B cell (primary cell): Measurements from ENCODE around the gene HTR6. TPM values are rescaled to one million over a fixed set of nuclear protein-coding genes. Genes with fewer than 3 reads are reported as not detected.

Experiments
- ATAC-seq: fragments of 200-7000 bp; cut with Tn5 transposase; one replicate; pipeline ENCODE4 v1.10.0; 2021; ENCODE audit warnings: low read depth, mild to moderate bottlenecking, moderate number of reproducible peaks, moderate library complexity
- CTCF ChIA-PET: fragments of 350-600 bp; sonication (Branson Sonifier 250); formaldehyde crosslinking; loops from one replicate; lab custom pipeline; 2021; ENCODE audit warnings: antibody characterized with exemption, inconsistent platforms; lab: Charles Lee
- POLR2A ChIA-PET: fragments of 350-600 bp; sonication (Branson Sonifier 250); formaldehyde crosslinking; loops from one replicate; lab custom pipeline; 2021; ENCODE audit warnings: antibody characterized with exemption; lab: Charles Lee
- DNase-seq: peaks from one replicate; pipeline ENCODE4 v3.0.0; 2013
- H2AFZ ChIP-seq: 2 replicates; pipeline ENCODE4 v1.6.1; 2012; ENCODE audit warnings: mild to moderate bottlenecking, low read depth, low read length; ENCODE audit not compliant: insufficient read depth, poor library complexity, severe bottlenecking
- H3K27ac ChIP-seq, 2 donors: 1 replicate in 1 of 2; 2 replicates in 1 of 2; pipeline ENCODE4 v1.5.1; 2012 to 2013; ENCODE audit warnings: low read length in 2 of 2, mild to moderate bottlenecking in 2 of 2, moderate library complexity in 1 of 2
- H3K27me3 ChIP-seq, 4 experiments: fragments of 200-600 bp in 1 of 4; sonication (generic) in 1 of 4; replicated peaks in 1 of 4; 1 replicate in 2 of 4; 2 replicates in 2 of 4; pipeline versions ENCODE4 v1.6.1 to v1.7.0; 2013 to 2016; ENCODE audit warnings: low read length in 3 of 4, mild to moderate bottlenecking in 2 of 4, mixed read lengths in 1 of 4, moderate library complexity in 1 of 4; ENCODE audit not compliant: insufficient read depth in 4 of 4, control insufficient read depth in 3 of 4; ENCODE audit errors: control extremely low read depth in 1 of 4
- H3K36me3 ChIP-seq, 2 experiments: replicated peaks in 1 of 2; 1 replicate in 1 of 2; 2 replicates in 1 of 2; pipeline versions ENCODE4 v1.6.1 to v1.7.1; 2013; ENCODE audit warnings: low read length in 1 of 2; ENCODE audit not compliant: insufficient read depth in 2 of 2, control insufficient read depth in 1 of 2; ENCODE audit errors: control extremely low read depth in 1 of 2, extremely low read depth in 1 of 2
- H3K4me1 ChIP-seq, 2 donors: fragments of 200-600 bp in 1 of 2; sonication (generic) in 1 of 2; 1 replicate in 1 of 2; 2 replicates in 1 of 2; pipeline versions ENCODE4 v1.5.1 to v1.6.1; 2013 to 2017; ENCODE audit warnings: low read length in 2 of 2; ENCODE audit not compliant: control insufficient read depth in 2 of 2, insufficient read depth in 2 of 2
- H3K4me2 ChIP-seq: replicated peaks from 2 replicates; pipeline ENCODE3; 2012; ENCODE audit warnings: mild to moderate bottlenecking, low read depth, low read length; ENCODE audit not compliant: poor library complexity, severe bottlenecking
- H3K4me3 ChIP-seq, 5 experiments: fragments of 200-600 bp in 1 of 5; sonication (generic) in 1 of 5; 1 replicate in 3 of 5; 2 replicates in 2 of 5; pipeline versions ENCODE4 v1.5.1 to v1.7.0; 2011 to 2016; ENCODE audit warnings: low read length in 4 of 5, mild to moderate bottlenecking in 4 of 5, low read depth in 2 of 5, control low read depth in 1 of 5, moderate library complexity in 1 of 5; ENCODE audit not compliant: insufficient read depth in 1 of 5; ENCODE audit errors: control extremely low read depth in 1 of 5, extremely low read depth in 1 of 5
- H3K79me2 ChIP-seq: fragments of 200-600 bp; sonication (generic); one replicate; pipeline ENCODE4 v1.6.0; 2016; ENCODE audit warnings: low read length; ENCODE audit not compliant: control insufficient read depth, insufficient read depth
- H3K9ac ChIP-seq: fragments of 200-600 bp; sonication (generic); 2 replicates; pipeline ENCODE4 v1.6.1; 2017; ENCODE audit warnings: mild to moderate bottlenecking, low read length, moderate library complexity
- H3K9me3 ChIP-seq, 3 donors: one replicate each; pipeline versions ENCODE4 v1.6.1 to v1.7.1; 2013; ENCODE audit warnings: low read length in 2 of 3; ENCODE audit not compliant: control insufficient read depth in 2 of 3, insufficient read depth in 1 of 3; ENCODE audit errors: control extremely low read depth in 1 of 3
- H4K20me1 ChIP-seq: 2 replicates; pipeline ENCODE4 v1.6.0; 2012; ENCODE audit warnings: mild to moderate bottlenecking, low read length; ENCODE audit not compliant: insufficient read depth, control insufficient read depth, poor library complexity, severe bottlenecking
- H3K27ac Mint-ChIP-seq: one replicate; pipeline ENCODE4 v1.8.0; 2021; ENCODE audit warnings: mixed read lengths
- H3K27me3 Mint-ChIP-seq: one replicate; pipeline ENCODE4 v1.8.0; 2021; ENCODE audit warnings: mixed read lengths
- H3K4me1 Mint-ChIP-seq: one replicate; pipeline ENCODE4 v1.8.0; 2021; ENCODE audit warnings: mixed read lengths
- H3K4me3 Mint-ChIP-seq: one replicate; pipeline ENCODE4 v1.8.0; 2021; ENCODE audit warnings: mixed read lengths
- H3K9me3 Mint-ChIP-seq: one replicate; pipeline ENCODE4 v1.8.0; 2022; ENCODE audit warnings: mixed read lengths; ENCODE audit not compliant: insufficient read depth
- CTCF ChIP-seq: fragments of 200-600 bp; IDR thresholded peaks from one replicate; pipeline ENCODE4 v1.8.0; 2022; ENCODE audit warnings: antibody characterized with exemption, mild to moderate bottlenecking
- EZH2 ChIP-seq: IDR thresholded peaks from 2 replicates; pipeline ENCODE4 v1.6.1; 2012; ENCODE audit warnings: borderline replicate concordance, low read depth, mild to moderate bottlenecking, moderate library complexity, low read length; ENCODE audit not compliant: insufficient read depth, poor library complexity, severe bottlenecking
- WGBS: methylation state at CpG from one replicate; pipeline ENCODE4 v1.1.5; 2013; ENCODE audit warnings: missing lambda C conversion rate; ENCODE audit not compliant: insufficient coverage; 5-methylcytosine and 5-hydroxymethylcytosine counted together
- intact Hi-C: fragments of 100-400 bp; cut with micrococcal nuclease; formaldehyde crosslinking; loops from one replicate; pipeline ENCODE4 v1.10.0; 2022
- polyA plus RNA-seq: library from polyadenylated mRNA; depleted of rRNA; stranded (reverse); fragments of >200 nt; gene quantifications from 2 replicates; pipeline ENCODE4 v1.2.3, GENCODE V29; 2012
- total RNA-seq, 2 donors: library from RNA; stranded (reverse); fragments of 120-200 nt in 1 of 2; gene quantifications; 1 replicate in 1 of 2; 2 replicates in 1 of 2; pipeline versions ENCODE4 v1.2.3 to v1.2.4, GENCODE V29; 2013 to 2022

HTR6 gene
- total and polyA plus RNA-seq, 2 donors (not counting 1 experiment from before 2014, with no cell fraction given): not detected

- H4K20me1 ChIP-seq: peaks cover 34% of the 10 kb centered on the region
- TF ChIP-seq CTCF (no peak), EZH2 (no peak)
- intact Hi-C loops: no loop called here
- H3K27me3 ChIP-seq: no peaks in the 10 kb centered on the region
- peaks cover 13 to 48% of the 10 kb centered on the region in 2 experiments for H3K36me3 ChIP-seq
- no peaks in the 10 kb centered on the region for H3K4me1 ChIP-seq
- ATAC-seq: no peak
- Mint-ChIP-seq H3K27me3 (no peaks in the 10 kb centered on the region), H3K4me1 (no peaks in the 10 kb centered on the region), H3K27ac (no peak overlapping the region), H3K4me3 (no peak overlapping the region), H3K9me3 (no peaks in the 10 kb centered on the region)
- no peak overlapping the region for H3K4me2 ChIP-seq
- H2AFZ ChIP-seq: no peak overlapping the region
- H3K79me2 ChIP-seq: peaks cover 35% of the 10 kb centered on the region
- H3K9me3 ChIP-seq: no peaks in the 10 kb centered on the region
- H3K27ac ChIP-seq: no peak overlapping the region
- no peak for DNase-seq
- ChIA-PET POLR2A (interaction anchor here (0.6 kb wide), 1 partner anchor 20 kb away, joined by 4 read pairs; no protein-coding TSS in a partner anchor), CTCF (no interaction called here)
- WGBS: no CpG with 5 or more reads among the region's 1 CpG
- no peak overlapping the region for H3K4me3 ChIP-seq
- no peak overlapping the region for H3K9ac ChIP-seq
These were observed 42.5 kb upstream of the HTR6 start for GRCh38 chr1:19622204-19622603.

DNA sequence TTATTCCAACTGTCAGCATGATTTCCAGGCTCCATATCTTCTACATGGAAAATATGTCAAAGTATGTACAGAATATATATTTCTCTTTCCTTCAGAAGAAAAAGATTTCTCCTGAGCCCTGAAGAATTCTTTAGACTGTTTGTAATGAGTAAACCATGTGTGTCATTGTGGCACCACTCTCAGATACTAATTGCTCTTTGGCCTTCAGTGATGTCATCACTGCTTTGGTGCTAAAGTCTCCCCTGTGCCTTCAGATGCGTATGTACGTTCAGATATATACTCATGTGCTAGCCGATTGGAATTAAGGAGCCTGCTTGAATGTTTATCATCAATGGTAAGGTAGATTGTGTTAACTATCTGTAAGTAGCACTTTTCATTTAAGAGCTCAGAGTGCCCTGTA is 41.2 kb upstream of the HTR6 start:
- Histone ChIP-seq H3K79me2 (peaks cover 30% of the 10 kb centered on the region), H3K4me2 (no peak overlapping the region), H3K4me1 (no peaks in the 10 kb centered on the region), H3K27ac (no peak overlapping the region), H3K4me3 (no peak overlapping the region), H3K36me3 (peaks cover 13 to 53% of the 10 kb centered on the region in 2 experiments), H2AFZ (no peak overlapping the region), H4K20me1 (peaks cover 33% of the 10 kb centered on the region), H3K9ac (no peak overlapping the region), H3K9me3 (no peaks in the 10 kb centered on the region), H3K27me3 (no peaks in the 10 kb centered on the region)
- ChIA-PET POLR2A (no interaction called here), CTCF (no interaction called here)
- no peak for ATAC-seq
- Mint-ChIP-seq H3K27ac (no peak overlapping the region), H3K4me3 (no peak overlapping the region), H3K27me3 (no peaks in the 10 kb centered on the region), H3K9me3 (no peaks in the 10 kb centered on the region), H3K4me1 (no peaks in the 10 kb centered on the region)
- intact Hi-C loops: no loop called here
- no peak for DNase-seq
- TF ChIP-seq CTCF (no peak), EZH2 (no peak)
- no CpG with 5 or more reads among the region's 3 CpGs for WGBS
